SK-N-SH (cell line): ENCODE results near the gene HAUS8. TPM values are rescaled to one million over a fixed set of nuclear protein-coding genes. Genes with fewer than 3 reads are reported as not detected.

Experiments used
- CTCF ChIA-PET: fragments of 300-600, 350-600 bp; formaldehyde crosslinking; extraction: SDS; loops from one replicate; lab custom pipeline; 2021; lab: Yijun Ruan, JAX
- POLR2A ChIA-PET: fragments of 350-600 bp; sonication (Branson Sonifier 250); formaldehyde crosslinking; extraction: SDS; loops from one replicate; lab custom pipeline; 2020; ENCODE audit warnings: antibody characterized with exemption, inconsistent platforms; lab: Yijun Ruan, JAX
- DNase-seq: peaks from one replicate; pipeline ENCODE4 v3.0.0; 2012
- H2AFZ ChIP-seq: fragments of 200-600 bp; sonication (generic); 2 replicates; pipeline ENCODE4 v1.8.1; 2016; ENCODE audit warnings: antibody characterized with exemption, mild to moderate bottlenecking, low read depth
- H3F3A ChIP-seq: fragments of 200-600 bp; sonication (generic); replicated peaks from 2 replicates; pipeline ENCODE3; 2016; ENCODE audit warnings: antibody characterized with exemption, mild to moderate bottlenecking; ENCODE audit not compliant: insufficient read depth
- H3K27ac ChIP-seq, 2 experiments: fragments of 200-500 bp in 1 of 2; fragments of 200-600 bp in 1 of 2; sonication (Bioruptor generic) in 1 of 2; sonication (generic), shearing (Covaris generic) in 1 of 2; 2 replicates each; pipeline versions ENCODE4 v1.5.1 to v1.6.1; 2014 to 2016; ENCODE audit warnings: low read depth in 2 of 2, inconsistent platforms in 1 of 2, low read length in 1 of 2, mild to moderate bottlenecking in 1 of 2, mixed read lengths in 1 of 2
- H3K27me3 ChIP-seq: fragments of 200-600 bp; sonication (generic), shearing (Covaris generic); 2 replicates; pipeline ENCODE4 v1.6.1; 2016; ENCODE audit warnings: mixed run types; ENCODE audit not compliant: insufficient read depth
- H3K36me3 ChIP-seq, 2 experiments: fragments of 200-500 bp in 1 of 2; fragments of 200-600 bp in 1 of 2; sonication (Bioruptor generic) in 1 of 2; sonication (generic) in 1 of 2; replicated peaks in 1 of 2; 2 replicates each; pipeline versions ENCODE3 to v1.5.1; 2014 to 2016; ENCODE audit warnings: low read length in 1 of 2, mild to moderate bottlenecking in 1 of 2; ENCODE audit not compliant: insufficient read depth in 2 of 2, control insufficient read depth in 1 of 2
- H3K4me1 ChIP-seq, 2 experiments: fragments of 200-500 bp in 1 of 2; fragments of 200-600 bp in 1 of 2; sonication (Bioruptor generic) in 1 of 2; sonication (generic), shearing (Covaris generic) in 1 of 2; 2 replicates each; pipeline versions ENCODE4 v1.5.1 to v1.6.1; 2014 to 2016; ENCODE audit warnings: low read depth in 1 of 2, low read length in 1 of 2, mixed run types in 1 of 2; ENCODE audit not compliant: insufficient read depth in 2 of 2, control insufficient read depth in 1 of 2
- H3K4me2 ChIP-seq: fragments of 200-600 bp; sonication (generic), shearing (Covaris generic); 2 replicates; pipeline ENCODE4 v1.6.1; 2017; ENCODE audit warnings: mixed run types
- H3K4me3 ChIP-seq, 2 experiments: fragments of 200-500 bp in 1 of 2; fragments of 200-600 bp in 1 of 2; sonication (Bioruptor generic) in 1 of 2; sonication (generic), shearing (Covaris generic) in 1 of 2; 2 replicates each; pipeline versions ENCODE4 v1.5.1 to v1.8.1; 2014 to 2016; ENCODE audit warnings: low read depth in 2 of 2, inconsistent platforms in 1 of 2, low read length in 1 of 2, mild to moderate bottlenecking in 1 of 2, mixed read lengths in 1 of 2, moderate library complexity in 1 of 2
- H3K79me2 ChIP-seq: fragments of 200-600 bp; sonication (generic); 2 replicates; pipeline ENCODE4 v1.8.1; 2017; ENCODE audit warnings: mild to moderate bottlenecking; ENCODE audit not compliant: insufficient read depth
- H3K9ac ChIP-seq: fragments of 200-600 bp; sonication (generic); 2 replicates; pipeline ENCODE4 v1.6.1; 2017; ENCODE audit warnings: mixed run types
- H3K9me2 ChIP-seq: fragments of 200-600 bp; sonication (generic); 2 replicates; pipeline ENCODE4 v1.6.1; 2017; ENCODE audit warnings: mixed run types
- H3K9me3 ChIP-seq: fragments of 200-600 bp; sonication (generic); 2 replicates; pipeline ENCODE4 v1.6.1; 2017; ENCODE audit warnings: mixed run types, mild to moderate bottlenecking, moderate library complexity
- H4K20me1 ChIP-seq: fragments of 200-600 bp; sonication (generic); 2 replicates; pipeline ENCODE4 v1.6.1; 2017; ENCODE audit warnings: mild to moderate bottlenecking, mixed run types; ENCODE audit not compliant: insufficient read depth
- ELF1 ChIP-seq: IDR thresholded peaks from 2 replicates; pipeline ENCODE4 v1.4.0; 2012
- EP300 ChIP-seq, 2 experiments: IDR thresholded peaks; 2 replicates each; pipeline versions ENCODE4 v1.4.0 to v1.6.1; 2012; ENCODE audit warnings: borderline replicate concordance in 1 of 2, low read depth in 1 of 2, low read length in 1 of 2
- FOXM1 ChIP-seq: IDR thresholded peaks from 2 replicates; pipeline ENCODE4 v1.4.0; 2012; ENCODE audit warnings: low read depth, mild to moderate bottlenecking
- MXI1 ChIP-seq: IDR thresholded peaks from 2 replicates; pipeline ENCODE4 v1.6.1; 2012; ENCODE audit warnings: mild to moderate bottlenecking, low read depth, low read length, improper control_type of control experiment
- NFIC ChIP-seq: IDR thresholded peaks from 2 replicates; pipeline ENCODE4 v1.4.0; 2012; ENCODE audit warnings: borderline replicate concordance
- RAD21 ChIP-seq: IDR thresholded peaks from 2 replicates; pipeline ENCODE4 v1.6.1; 2012; ENCODE audit warnings: mild to moderate bottlenecking, low read length
- RXRA ChIP-seq: IDR thresholded peaks from 2 replicates; pipeline ENCODE4 v1.4.0; 2012; ENCODE audit warnings: low read depth, mild to moderate bottlenecking, borderline replicate concordance
- SIN3A ChIP-seq: IDR thresholded peaks from 2 replicates; pipeline ENCODE4 v1.6.1; 2012; ENCODE audit warnings: low read depth, mild to moderate bottlenecking, low read length, moderate library complexity, borderline replicate concordance
- TEAD4 ChIP-seq: IDR thresholded peaks from 2 replicates; pipeline ENCODE4 v1.4.0; 2012; ENCODE audit warnings: mild to moderate bottlenecking, borderline replicate concordance; ENCODE audit not compliant: insufficient read depth
- WGBS: methylation state at CpG from one replicate; pipeline ENCODE4 v1.1.6; 2017; ENCODE audit warnings: low lambda C conversion rate; 5-methylcytosine and 5-hydroxymethylcytosine counted together
- polyA plus RNA-seq, 3 experiments: library from polyadenylated mRNA; depleted of rRNA; stranded (reverse); fragments of >200 nt; gene quantifications; 2 replicates each; pipeline ENCODE4 v1.2.3, GENCODE V29; 2012
- TF ChIP-seq, protein P1 (sequence below): IDR thresholded peaks from 2 replicates; pipeline ENCODE4 v1.6.1; 2012; ENCODE audit warnings: mild to moderate bottlenecking, low read depth, low read length, moderate library complexity

Gene HAUS8
- polyA plus RNA-seq, 1 of the 3 experiments (the other 2 are of a cell fraction): 9.6 TPM

DNA sequence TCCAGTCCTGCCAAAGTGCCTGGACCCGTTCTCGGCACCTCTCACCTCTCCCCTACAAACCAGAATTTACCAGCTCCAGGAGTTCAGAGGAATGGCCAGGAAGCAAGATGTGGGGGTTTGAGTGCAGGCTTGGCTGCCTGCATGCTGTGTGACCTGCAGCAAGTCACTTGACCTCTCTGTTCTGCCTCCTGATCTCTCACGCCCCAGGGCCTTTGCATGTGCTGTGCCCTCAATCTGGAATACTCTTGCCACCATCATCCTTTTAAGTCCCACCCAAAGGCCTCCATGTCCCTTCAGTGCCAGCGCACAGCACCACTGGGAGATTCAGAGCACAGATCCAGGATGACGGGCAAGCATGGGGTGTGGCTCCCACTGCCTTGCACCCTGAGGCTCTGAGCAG lies 43.7 kb upstream of the HAUS8 start:
- POLR2A ChIA-PET: no interaction called here
- CTCF ChIA-PET: no interaction called here

DNA sequence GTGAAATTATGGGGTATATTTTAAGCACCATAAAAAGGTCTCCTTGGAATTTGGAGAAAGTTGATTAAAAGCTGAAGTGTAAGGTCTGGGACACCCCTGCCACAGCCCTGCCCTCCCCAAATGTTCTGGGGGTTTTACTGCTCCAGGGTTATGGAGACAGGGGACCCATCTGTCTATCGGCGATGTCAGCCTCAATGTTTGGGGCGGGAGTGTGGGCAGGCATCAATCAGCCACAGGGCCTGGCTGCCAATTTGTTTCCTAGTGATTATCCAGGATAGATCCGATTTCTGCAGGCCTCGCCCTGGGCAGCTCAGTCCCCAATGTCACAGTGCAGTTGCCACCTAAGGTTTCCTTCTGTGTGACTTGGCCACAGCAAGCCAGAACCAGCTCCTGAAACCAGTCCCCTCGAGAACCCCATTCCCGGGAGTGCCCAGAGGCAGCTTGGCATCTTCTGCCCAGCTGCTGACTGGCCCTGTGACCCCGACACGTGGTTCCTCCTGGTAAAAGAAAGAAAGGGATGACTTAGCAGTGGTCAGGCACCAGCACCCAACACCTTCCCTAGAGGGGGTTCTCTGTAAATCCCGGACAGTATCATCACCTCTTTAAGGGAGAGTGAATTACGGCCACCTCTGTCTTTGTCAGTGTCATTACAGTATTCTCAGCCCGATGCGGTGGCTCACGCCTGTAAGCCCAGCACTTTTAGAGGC lies 41.9 kb upstream of the HAUS8 start:
- Histone ChIP-seq H3F3A (no peaks in the 10 kb centered on the region), H3K27ac (no peak overlapping the region), H3K9me2 (no peaks in the 10 kb centered on the region), H3K4me3 (no peak overlapping the region), H3K79me2 (peaks cover 92% of the 10 kb centered on the region), H3K27me3 (no peaks in the 10 kb centered on the region), H3K4me2 (no peak overlapping the region), H3K9ac (no peak overlapping the region), H4K20me1 (peaks cover 17% of the 10 kb centered on the region; the same call in 1 of the 2 replicates), H3K4me1 (peaks cover 0 to 15% of the 10 kb centered on the region in 2 experiments; a peak in 1 of 4 replicates), H3K36me3 (peaks cover 3 to 11% of the 10 kb centered on the region in 2 experiments), H3K9me3 (no peaks in the 10 kb centered on the region), H2AFZ (no peak overlapping the region)
- TF ChIP-seq MXI1 (no peak), FOXM1 (no peak), SIN3A (no peak), RXRA (no peak)
- CTCF ChIA-PET: interaction anchor here (1.0 to 1.2 kb wide), 2 partner anchors 11 to 65 kb away, joined by 3 read pairs; no protein-coding TSS in a partner anchor
- no peak for DNase-seq
- 91% methylated on average over 13 of the region's 14 CpGs for WGBS
- POLR2A ChIA-PET: no interaction called here

More for the DNA sequence above, 43.7 kb upstream of the HAUS8 start:
- no peak overlapping the region for H2AFZ ChIP-seq
- peaks cover 3 to 11% of the 10 kb centered on the region in 2 experiments for H3K36me3 ChIP-seq
- no peak overlapping the region for H3K4me2 ChIP-seq
- no peaks in the 10 kb centered on the region for H3K9me3 ChIP-seq
- H3F3A ChIP-seq: peaks cover 2% of the 10 kb centered on the region
- DNase-seq: no peak
- no peak overlapping the region for H3K4me3 ChIP-seq
- H4K20me1 ChIP-seq: peaks cover 9% of the 10 kb centered on the region; the same call in 1 of the 2 replicates
- H3K79me2 ChIP-seq: peaks cover 90% of the 10 kb centered on the region
- peaks cover 0 to 11% of the 10 kb centered on the region in 2 experiments; a peak in 1 of 4 replicates for H3K4me1 ChIP-seq
- no peak overlapping the region for H3K27ac ChIP-seq
- no peak overlapping the region for H3K9ac ChIP-seq
- no peaks in the 10 kb centered on the region for H3K27me3 ChIP-seq
- H3K9me2 ChIP-seq: no peaks in the 10 kb centered on the region
- 100% methylated on average over 3 of the region's 5 CpGs for WGBS
- TF ChIP-seq NFIC: no peak
- no peak for TF ChIP-seq RAD21
- TF ChIP-seq ELF1: no peak
- no peak for TF ChIP-seq EP300 (IDR thresholded peaks at IDR 0.05; ENCODE audit: borderline replicate concordance in 1 of 2, low read depth in 1 of 2, low read length in 1 of 2)

- peaks cover 12 to 15% of the 10 kb centered on the region in 2 experiments for H3K36me3 ChIP-seq
- ChIA-PET POLR2A (no interaction called here), CTCF (no interaction called here)
- no peak overlapping the region for H3K9ac ChIP-seq
- no peaks in the 10 kb centered on the region for H3K9me3 ChIP-seq
- H3F3A ChIP-seq: peaks cover 1% of the 10 kb centered on the region
- no peak overlapping the region for H2AFZ ChIP-seq
- H3K79me2 ChIP-seq: peaks cover 96% of the 10 kb centered on the region
- H3K4me3 ChIP-seq: no peak overlapping the region
- peaks cover 0 to 15% of the 10 kb centered on the region in 2 experiments; a peak in 1 of 4 replicates for H3K4me1 ChIP-seq
- DNase-seq: no peak
- H4K20me1 ChIP-seq: peaks cover 17% of the 10 kb centered on the region; the same call in 1 of the 2 replicates
- 99% methylated on average over 6 of the region's 12 CpGs for WGBS
- no peak overlapping the region for H3K27ac ChIP-seq
- H3K27me3 ChIP-seq: no peaks in the 10 kb centered on the region
- no peaks in the 10 kb centered on the region for H3K9me2 ChIP-seq
- H3K4me2 ChIP-seq: no peak overlapping the region
- TF ChIP-seq MXI1 (no peak), TEAD4 (no peak)
- TF ChIP-seq, protein P1, sequence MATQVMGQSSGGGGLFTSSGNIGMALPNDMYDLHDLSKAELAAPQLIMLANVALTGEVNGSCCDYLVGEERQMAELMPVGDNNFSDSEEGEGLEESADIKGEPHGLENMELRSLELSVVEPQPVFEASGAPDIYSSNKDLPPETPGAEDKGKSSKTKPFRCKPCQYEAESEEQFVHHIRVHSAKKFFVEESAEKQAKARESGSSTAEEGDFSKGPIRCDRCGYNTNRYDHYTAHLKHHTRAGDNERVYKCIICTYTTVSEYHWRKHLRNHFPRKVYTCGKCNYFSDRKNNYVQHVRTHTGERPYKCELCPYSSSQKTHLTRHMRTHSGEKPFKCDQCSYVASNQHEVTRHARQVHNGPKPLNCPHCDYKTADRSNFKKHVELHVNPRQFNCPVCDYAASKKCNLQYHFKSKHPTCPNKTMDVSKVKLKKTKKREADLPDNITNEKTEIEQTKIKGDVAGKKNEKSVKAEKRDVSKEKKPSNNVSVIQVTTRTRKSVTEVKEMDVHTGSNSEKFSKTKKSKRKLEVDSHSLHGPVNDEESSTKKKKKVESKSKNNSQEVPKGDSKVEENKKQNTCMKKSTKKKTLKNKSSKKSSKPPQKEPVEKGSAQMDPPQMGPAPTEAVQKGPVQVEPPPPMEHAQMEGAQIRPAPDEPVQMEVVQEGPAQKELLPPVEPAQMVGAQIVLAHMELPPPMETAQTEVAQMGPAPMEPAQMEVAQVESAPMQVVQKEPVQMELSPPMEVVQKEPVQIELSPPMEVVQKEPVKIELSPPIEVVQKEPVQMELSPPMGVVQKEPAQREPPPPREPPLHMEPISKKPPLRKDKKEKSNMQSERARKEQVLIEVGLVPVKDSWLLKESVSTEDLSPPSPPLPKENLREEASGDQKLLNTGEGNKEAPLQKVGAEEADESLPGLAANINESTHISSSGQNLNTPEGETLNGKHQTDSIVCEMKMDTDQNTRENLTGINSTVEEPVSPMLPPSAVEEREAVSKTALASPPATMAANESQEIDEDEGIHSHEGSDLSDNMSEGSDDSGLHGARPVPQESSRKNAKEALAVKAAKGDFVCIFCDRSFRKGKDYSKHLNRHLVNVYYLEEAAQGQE: no peak
- TF ChIP-seq, all 33 proteins: peak for 0
These were observed 39.2 kb upstream of the HAUS8 start for GRCh38 chr19:17114414-17114831.
